ENCODE data around the gene ZNF77.
"Not testable (repeated sequence)": the region's sequence is repeated elsewhere in the genome, so short reads cannot be mapped to it uniquely, and the experiment has no call there.

The ZNF77 gene

DNA sequence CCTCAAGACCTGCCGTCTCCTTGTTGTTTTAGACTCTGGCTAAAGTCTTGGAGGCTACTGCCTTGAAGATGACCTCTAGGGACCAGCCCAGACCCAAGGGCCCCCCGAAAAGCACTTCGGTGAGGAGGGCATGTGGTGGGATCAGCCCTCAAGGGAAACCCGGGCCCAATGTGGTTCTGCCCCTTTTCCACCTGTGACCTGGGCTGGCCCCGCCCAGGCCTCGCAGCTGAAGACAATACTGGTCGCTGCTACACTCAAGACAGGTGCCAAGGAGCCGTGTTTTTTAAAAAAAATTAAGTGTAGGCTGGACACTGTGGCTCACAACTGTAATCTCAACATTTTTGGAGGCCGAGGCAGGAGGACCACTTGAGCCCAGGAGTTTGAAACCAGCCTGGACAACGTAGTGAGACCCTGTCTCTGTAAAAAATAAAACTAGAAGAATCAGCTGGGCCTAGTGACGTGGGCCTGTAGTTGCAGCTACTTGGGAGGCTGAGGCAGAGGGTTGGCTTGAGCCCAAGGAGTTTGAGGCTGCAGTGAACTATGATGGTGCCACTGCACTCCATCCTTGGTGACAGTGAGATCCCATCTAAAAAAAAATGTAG is 33.5 kb upstream of the ZNF77 start:
- peaks cover 19% of the 10 kb centered on the region for H3K4me1 Mint-ChIP-seq (ENCODE audit: low read depth)
- H3K9me3 Mint-ChIP-seq = no peaks in the 10 kb centered on the region
- peaks cover 16% of the 10 kb centered on the region for H3K27me3 Mint-ChIP-seq
- peaks cover 2% of the 10 kb centered on the region for H3K36me3 Mint-ChIP-seq (ENCODE audit: low read depth)
- H3K27ac Mint-ChIP-seq = no peak overlapping the region
- no peak for DNase-seq
- no peak overlapping the region for H3K4me3 Mint-ChIP-seq

DNA sequence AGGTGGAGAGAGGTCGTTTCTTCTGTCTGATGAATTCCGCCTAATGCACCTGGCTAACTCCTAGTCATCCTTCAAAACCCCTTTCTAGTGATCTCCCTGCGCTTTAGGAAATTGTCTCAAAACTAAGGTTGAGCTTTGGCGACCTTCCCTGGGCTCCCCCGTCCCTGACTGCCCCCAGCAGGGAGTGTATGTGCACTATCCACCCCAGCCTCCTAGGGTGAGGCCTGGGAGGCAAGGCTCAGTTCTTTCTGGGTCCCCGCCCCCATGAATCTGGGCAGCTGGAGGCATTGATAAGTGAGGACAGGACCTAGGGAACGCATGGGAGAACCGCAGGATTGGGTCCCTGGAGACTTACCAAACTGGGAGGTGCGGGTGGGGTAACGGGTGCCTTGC is 33.0 kb upstream of the ZNF77 start:
- DNase-seq = no peak
- Mint-ChIP-seq H3K4me3 (peak overlapping the region; percentile 62), H3K4me1 (ENCODE audit: low read depth) (peaks cover 19% of the 10 kb centered on the region), H3K36me3 (ENCODE audit: low read depth) (peaks cover 2% of the 10 kb centered on the region), H3K9me3 (no peaks in the 10 kb centered on the region), H3K27me3 (peaks cover 12% of the 10 kb centered on the region), H3K27ac (no peak overlapping the region)

DNA sequence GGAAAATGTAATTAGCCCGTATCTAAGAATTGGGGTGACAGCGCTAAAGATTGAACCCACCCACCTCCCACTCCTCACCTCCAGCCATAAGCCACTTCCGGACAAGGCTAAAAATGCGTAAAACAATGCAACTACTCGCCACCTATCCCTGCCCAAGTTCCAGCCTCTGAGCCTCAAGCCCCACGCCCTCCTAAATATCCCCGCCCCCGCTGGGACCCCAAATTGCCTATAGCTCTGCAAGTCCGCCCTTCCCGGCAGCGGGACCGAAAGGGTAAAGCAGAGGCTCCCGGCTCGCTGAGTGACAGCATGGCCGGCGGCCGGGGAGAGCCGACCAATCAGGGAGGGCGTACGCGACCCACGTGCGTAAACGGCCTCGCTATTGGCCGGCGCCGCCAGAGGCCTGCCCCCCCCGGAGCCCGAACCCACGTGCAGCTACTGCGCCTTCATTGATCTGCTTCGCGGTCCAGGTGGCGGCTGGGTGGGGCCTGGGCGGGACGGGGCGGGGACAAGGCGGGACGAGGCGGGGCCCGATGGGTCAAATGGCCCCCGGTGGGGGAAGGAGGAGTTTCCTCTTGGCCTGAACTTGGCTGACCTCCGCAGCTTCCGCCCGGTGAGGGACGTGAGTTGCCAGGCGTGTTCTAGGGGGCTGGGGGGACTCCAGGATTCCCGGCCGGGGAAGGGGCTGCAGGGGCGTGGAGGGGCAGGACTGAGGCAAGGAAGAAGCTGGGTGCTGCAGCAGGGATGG is 32.4 kb upstream of the ZNF77 start, which contains the start of gene TLE6:
TLE6 (plus strand) TSS at position 564 of the 745 bp plus-strand sequence. CDS start 670 bp downstream, outside the sequence.
- H3K4me3 Mint-ChIP-seq = peak within 1 kb of the TSS; percentile 86
- H3K4me1 Mint-ChIP-seq (ENCODE audit: low read depth) = peaks cover 19% of the 10 kb centered on the region
- H3K27ac Mint-ChIP-seq = peak within 1 kb of the TSS; percentile 91
- peak; percentile 95 for DNase-seq
- H3K27me3 Mint-ChIP-seq = peaks cover 9% of the 10 kb centered on the region
- H3K36me3 Mint-ChIP-seq (ENCODE audit: low read depth) = peaks cover 2% of the 10 kb centered on the region
- no peaks in the 10 kb centered on the region for H3K9me3 Mint-ChIP-seq

DNA sequence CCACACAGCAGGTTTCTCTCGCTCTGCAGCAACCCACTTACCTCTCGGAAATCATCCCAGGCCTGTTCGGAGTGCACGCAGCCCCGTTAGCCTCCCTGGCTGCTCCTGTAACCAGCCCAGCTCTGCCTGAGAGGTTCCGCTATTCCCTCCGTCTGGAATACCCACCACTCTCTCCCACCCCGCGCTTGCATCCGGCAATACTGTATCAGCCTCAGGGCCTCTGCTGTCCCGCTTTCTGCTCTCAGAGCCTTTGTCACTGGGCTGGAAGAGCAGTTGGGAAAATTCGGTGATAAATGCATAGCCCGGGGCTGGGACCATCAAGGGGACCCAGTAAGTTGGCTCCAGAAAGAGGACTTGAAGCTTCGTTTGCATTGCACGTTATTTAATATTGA is 31.8 kb upstream of the ZNF77 start:
- Mint-ChIP-seq H3K36me3 (ENCODE audit: low read depth) (peaks cover 2% of the 10 kb centered on the region), H3K27me3 (peaks cover 4% of the 10 kb centered on the region), H3K27ac (peak overlapping the region; percentile 91), H3K4me3 (peak overlapping the region; percentile 86), H3K4me1 (ENCODE audit: low read depth) (peaks cover 19% of the 10 kb centered on the region), H3K9me3 (no peaks in the 10 kb centered on the region)
- peak; percentile 39 for DNase-seq

DNA sequence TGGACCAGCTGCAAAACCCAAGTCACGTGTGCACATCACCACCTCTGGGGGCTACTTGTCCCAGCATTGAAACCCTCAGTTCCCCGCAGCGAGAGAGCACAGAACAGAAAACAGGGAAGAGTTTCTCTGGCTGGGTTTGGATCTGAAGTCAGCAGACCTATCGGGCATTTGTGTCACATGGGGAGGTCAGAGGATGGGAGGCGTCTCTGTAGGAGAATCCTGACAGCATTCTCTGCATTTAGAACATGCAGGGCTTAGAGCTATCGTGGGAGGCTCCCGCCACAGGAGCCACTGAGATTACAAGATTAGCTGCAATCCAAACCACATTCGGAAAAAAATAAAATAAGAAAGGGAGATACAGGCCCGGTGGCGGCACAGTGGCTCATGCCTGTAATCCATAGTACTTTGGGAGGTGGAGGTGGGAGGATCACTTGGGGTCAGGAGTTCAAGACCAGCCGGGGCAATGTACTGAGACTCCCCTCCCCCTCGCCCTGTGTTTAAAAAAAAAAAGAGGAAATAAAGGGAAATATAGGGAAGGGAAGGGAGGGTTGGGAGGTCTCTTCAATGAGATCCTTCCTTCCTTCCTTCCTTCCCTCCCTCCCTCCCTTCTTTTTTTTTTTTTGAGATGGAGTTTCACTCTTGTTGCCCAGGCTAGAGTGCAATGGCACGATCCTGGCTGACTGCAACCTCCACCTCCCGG is 29.7 kb upstream of the ZNF77 start:
- Mint-ChIP-seq H3K4me1 (ENCODE audit: low read depth) (peaks cover 19% of the 10 kb centered on the region), H3K9me3 (no peaks in the 10 kb centered on the region), H3K27ac (no peak overlapping the region), H3K4me3 (no peak overlapping the region), H3K27me3 (peaks cover 4% of the 10 kb centered on the region), H3K36me3 (ENCODE audit: low read depth) (peaks cover 2% of the 10 kb centered on the region)
- no peak for DNase-seq

DNA sequence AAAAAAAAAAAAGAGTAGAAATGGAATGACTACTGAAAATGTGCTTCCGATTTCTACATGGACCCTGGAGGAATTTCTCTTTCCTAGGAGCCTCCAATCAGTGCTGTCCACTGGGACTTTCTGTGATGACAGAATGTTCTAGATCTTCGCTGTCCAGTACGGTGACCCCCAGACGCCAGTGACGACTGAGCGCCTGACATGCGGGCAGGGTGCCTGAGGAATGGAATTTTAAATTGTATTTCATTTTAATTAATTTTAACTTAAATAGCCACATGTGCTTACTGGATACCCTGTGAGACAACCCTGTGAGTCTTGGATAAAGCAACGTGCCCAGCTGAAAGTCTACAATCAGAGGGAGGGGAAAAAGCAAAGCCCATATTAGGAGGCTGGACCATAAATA is 28.5 kb upstream of the ZNF77 start:
- Mint-ChIP-seq H3K9me3 (no peaks in the 10 kb centered on the region), H3K4me3 (no peak overlapping the region), H3K36me3 (ENCODE audit: low read depth) (peaks cover 2% of the 10 kb centered on the region), H3K4me1 (ENCODE audit: low read depth) (peaks cover 19% of the 10 kb centered on the region), H3K27me3 (peaks cover 4% of the 10 kb centered on the region), H3K27ac (no peak overlapping the region)
- DNase-seq = no peak

DNA sequence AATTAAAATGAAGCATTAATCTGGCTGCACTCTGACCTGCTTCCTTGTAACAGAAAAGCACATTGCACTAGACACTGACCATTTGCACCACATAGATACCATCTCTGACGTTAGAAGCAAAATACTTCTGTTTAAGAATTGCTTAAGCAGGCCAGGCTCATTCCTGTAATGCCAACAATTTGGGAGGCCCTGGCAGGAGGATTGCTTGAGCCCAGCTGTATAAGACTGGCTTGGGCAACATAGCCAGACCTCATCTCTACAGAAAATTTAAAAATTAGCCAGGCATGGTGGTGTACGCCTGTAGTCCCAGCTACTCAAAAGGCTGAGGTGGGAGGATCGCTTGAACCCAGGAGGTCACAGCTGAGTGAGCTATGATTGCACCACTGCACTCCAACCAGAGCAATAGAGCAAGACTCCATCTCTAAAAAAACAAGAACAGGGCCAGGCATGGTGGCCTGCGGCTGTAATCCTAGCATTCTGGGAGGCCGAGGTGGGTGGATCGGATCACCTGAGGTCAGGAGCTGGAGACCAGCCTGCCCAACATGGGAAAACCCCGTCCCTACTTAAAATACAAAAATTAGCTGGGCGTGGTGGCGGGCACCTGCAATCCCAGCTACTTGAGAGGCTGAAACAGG is 25.5 kb upstream of the ZNF77 start:
- Mint-ChIP-seq H3K27ac (no peak overlapping the region), H3K36me3 (ENCODE audit: low read depth) (no peaks in the 10 kb centered on the region), H3K27me3 (peaks cover 4% of the 10 kb centered on the region), H3K4me3 (no peak overlapping the region), H3K4me1 (ENCODE audit: low read depth) (peaks cover 7% of the 10 kb centered on the region), H3K9me3 (no peaks in the 10 kb centered on the region)
- DNase-seq = no peak

DNA sequence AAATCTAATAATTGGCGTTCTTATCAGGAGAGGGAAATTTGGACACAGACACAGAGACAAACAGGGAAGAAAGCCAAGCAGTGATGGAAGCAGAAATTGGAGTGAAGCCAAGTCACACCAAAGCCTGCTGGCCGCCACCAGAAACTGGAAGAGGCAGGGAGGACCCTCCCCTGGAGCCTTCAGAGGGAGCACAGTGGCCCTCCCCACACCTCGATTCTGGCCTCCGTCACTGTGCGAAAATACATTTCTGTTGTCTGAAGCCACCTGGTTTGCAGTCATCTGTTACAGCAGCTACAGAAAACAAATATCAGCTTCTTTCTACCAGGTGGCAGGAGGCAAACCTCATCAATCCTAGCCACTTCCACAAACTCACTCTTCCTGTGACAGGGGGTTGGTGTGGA is 24.3 kb upstream of the ZNF77 start:
- no peak for DNase-seq
- no peak overlapping the region for H3K4me3 Mint-ChIP-seq

DNA sequence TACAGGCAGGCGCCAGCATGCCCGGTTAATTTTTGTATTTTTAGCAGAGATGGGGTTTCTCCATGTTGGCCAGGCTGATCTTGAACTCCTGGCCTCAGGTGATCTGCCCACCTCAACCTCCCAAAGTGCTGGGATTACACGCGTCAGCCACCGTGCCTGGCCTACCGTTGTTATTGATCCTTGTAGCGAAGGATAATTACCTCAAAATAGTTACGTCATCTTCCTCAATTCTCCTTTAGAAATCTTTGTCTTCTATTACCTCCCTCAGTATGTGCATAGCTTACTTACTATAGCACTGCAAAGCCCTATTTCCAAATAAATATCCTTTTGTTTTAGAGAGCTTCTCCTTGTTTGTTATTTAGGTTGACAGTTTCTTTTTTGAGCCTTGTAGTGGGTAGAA is 23.2 kb upstream of the ZNF77 start:
- H3K4me1 Mint-ChIP-seq (ENCODE audit: low read depth) = no peaks in the 10 kb centered on the region
- H3K27me3 Mint-ChIP-seq = no peaks in the 10 kb centered on the region
- no peak overlapping the region for H3K4me3 Mint-ChIP-seq
- no peak for DNase-seq
- no peak overlapping the region for H3K27ac Mint-ChIP-seq
- H3K36me3 Mint-ChIP-seq (ENCODE audit: low read depth) = no peaks in the 10 kb centered on the region
- H3K9me3 Mint-ChIP-seq = no peaks in the 10 kb centered on the region

More for the DNA sequence above, 24.3 kb upstream of the ZNF77 start:
- no peaks in the 10 kb centered on the region for H3K9me3 Mint-ChIP-seq
- H3K4me1 Mint-ChIP-seq (ENCODE audit: low read depth) = peaks cover under 1% of the 10 kb centered on the region
- no peaks in the 10 kb centered on the region for H3K27me3 Mint-ChIP-seq
- H3K27ac Mint-ChIP-seq = no peak overlapping the region
- H3K36me3 Mint-ChIP-seq (ENCODE audit: low read depth) = no peaks in the 10 kb centered on the region

DNA sequence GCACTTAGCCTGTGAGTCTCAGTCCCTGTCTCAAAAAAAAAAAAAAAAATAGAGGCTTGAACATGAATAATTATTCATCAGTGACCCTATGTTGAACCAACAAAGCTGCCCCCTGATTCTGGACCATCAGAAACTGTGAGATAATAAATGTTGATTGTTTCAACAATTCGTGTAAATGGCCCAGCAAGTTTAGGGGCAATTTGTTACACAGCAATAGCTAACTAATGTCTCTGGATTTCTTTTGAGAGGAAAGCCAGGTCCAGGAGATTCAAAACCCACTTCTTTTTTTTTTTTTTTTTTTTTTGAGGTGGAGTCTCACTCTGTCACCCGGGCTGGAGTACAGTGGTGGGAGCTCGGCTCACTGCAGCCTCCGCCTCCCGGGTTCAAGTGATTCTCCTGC is 20.1 kb upstream of the ZNF77 start:
- H3K4me3 Mint-ChIP-seq = no peak overlapping the region
- H3K27ac Mint-ChIP-seq = no peak overlapping the region
- no peaks in the 10 kb centered on the region for H3K9me3 Mint-ChIP-seq
- H3K4me1 Mint-ChIP-seq (ENCODE audit: low read depth) = peaks cover 5% of the 10 kb centered on the region
- H3K36me3 Mint-ChIP-seq (ENCODE audit: low read depth) = no peaks in the 10 kb centered on the region
- no peaks in the 10 kb centered on the region for H3K27me3 Mint-ChIP-seq
- no peak for DNase-seq

DNA sequence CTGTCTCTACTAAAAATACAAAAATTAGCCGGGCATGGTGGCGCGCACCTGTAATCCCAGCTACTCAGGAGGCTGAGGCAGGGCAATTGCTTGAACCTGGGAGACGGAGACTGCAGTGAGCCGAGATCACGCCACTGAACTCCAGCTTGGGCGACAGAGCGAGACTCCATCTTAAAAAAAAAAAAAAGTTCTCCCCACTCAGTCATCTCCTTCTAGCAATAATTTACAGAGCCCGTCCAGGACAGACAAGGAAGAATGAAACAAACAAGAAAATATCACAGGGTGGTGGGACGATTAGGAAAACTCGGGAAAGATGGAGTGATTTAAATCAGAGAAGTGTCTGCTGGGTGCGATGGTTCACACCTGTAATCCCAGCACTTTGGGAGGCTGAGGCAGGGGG is 18.9 kb upstream of the ZNF77 start:
- H3K4me1 Mint-ChIP-seq (ENCODE audit: low read depth); H3K27me3 Mint-ChIP-seq; H3K9me3 Mint-ChIP-seq; H3K27ac Mint-ChIP-seq; H3K4me3 Mint-ChIP-seq; H3K36me3 Mint-ChIP-seq (ENCODE audit: low read depth); DNase-seq: not testable (repeated sequence)

DNA sequence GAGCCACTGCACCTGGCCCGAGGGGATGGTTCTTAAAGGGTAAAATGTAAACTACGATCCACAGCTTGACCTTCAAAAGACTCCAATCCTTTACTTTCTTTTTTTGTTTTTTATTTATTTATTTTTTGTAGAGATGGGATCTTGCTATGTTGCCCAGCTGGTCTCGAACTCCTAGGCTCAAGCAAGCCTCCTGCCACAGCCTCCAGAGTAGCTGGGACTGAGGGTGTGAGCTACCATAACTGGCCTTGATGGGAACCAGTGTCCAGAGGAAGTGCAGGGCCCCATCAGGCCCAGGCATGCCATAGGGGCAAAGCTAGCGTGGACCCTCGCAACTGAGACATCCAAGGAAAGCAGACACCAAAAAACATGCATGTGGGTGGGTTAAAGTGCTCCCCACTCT is 18.4 kb upstream of the ZNF77 start:
- H3K4me1 Mint-ChIP-seq (ENCODE audit: low read depth) = peaks cover 5% of the 10 kb centered on the region
- no peaks in the 10 kb centered on the region for H3K27me3 Mint-ChIP-seq
- no peaks in the 10 kb centered on the region for H3K9me3 Mint-ChIP-seq
- H3K36me3 Mint-ChIP-seq (ENCODE audit: low read depth) = no peaks in the 10 kb centered on the region
- H3K4me3 Mint-ChIP-seq = no peak overlapping the region
- DNase-seq = no peak
- no peak overlapping the region for H3K27ac Mint-ChIP-seq

DNA sequence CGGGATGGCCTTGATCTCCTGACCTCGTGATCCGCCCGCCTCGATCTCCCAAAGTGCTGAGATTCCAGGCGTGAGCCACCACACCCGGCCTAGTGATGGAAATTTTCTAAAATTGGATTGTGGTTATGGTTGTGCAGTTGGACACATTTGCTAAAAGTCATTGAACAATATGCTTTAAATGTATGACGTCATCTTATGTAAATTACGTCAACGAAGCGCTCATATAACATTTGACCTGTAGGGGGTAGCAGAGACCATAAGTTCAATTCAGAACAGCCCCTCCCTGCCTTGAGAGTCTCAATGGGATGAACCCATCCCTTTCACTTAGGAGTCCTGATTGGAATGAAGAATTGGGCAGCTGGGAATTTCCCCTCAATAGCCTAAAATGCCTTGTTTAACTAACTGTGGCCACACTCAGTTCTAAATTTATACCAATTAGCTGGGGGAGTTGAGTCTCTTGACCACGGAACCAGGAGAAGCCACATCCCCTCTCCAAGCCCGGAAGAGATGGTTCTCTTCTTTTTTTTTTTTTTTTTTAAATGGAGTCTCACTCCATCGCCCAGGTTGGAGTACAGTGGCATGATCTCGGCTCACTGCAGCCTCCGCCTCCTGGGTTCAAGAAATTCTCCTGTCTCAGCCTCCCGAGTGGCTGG is 17.4 kb upstream of the ZNF77 start:
- no peaks in the 10 kb centered on the region for H3K9me3 Mint-ChIP-seq
- peak; percentile 40 for DNase-seq
- no peaks in the 10 kb centered on the region for H3K27me3 Mint-ChIP-seq
- no peaks in the 10 kb centered on the region for H3K36me3 Mint-ChIP-seq (ENCODE audit: low read depth)
- H3K4me1 Mint-ChIP-seq (ENCODE audit: low read depth) = peaks cover 5% of the 10 kb centered on the region
- H3K4me3 Mint-ChIP-seq = no peak overlapping the region
- H3K27ac Mint-ChIP-seq = no peak overlapping the region

DNA sequence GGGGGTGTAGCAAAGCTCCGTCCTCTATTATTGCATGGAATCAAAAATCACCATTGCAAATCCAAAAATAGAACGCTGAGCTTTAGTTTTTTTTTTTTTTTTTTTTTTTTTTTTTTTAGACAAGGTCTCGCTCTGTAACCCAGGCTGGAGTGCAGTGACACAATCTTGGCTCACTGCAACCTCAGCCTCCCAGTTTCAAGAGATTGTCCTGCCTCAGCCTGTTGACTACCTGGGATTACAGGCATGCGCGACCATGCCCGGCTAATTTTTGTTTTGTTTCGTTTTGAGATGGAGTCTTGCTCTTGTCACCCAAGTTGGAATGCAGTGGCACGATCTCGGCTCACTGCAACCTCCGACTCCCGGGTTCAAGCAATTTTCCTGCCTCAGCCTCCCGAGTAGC is 15.3 kb upstream of the ZNF77 start:
- no peaks in the 10 kb centered on the region for H3K36me3 Mint-ChIP-seq (ENCODE audit: low read depth)
- DNase-seq = no peak
- H3K4me3 Mint-ChIP-seq = no peak overlapping the region
- no peak overlapping the region for H3K27ac Mint-ChIP-seq
- no peaks in the 10 kb centered on the region for H3K27me3 Mint-ChIP-seq
- H3K9me3 Mint-ChIP-seq = no peaks in the 10 kb centered on the region
- H3K4me1 Mint-ChIP-seq (ENCODE audit: low read depth) = peaks cover 5% of the 10 kb centered on the region
